GM12878 (cell line): ENCODE data around the gene FLOT1. TPM values are rescaled to one million over a fixed set of nuclear protein-coding genes. Genes with fewer than 3 reads are reported as not detected.

ENCODE experiments used
- ATAC-seq: fragments of 200-7000 bp; cut with Tn5 transposase; 3 replicates; pipeline ENCODE4 v1.9.1; 2020; ENCODE audit warnings: mild to moderate bottlenecking, moderate library complexity
- BruUV-seq: library from RNA; stranded (reverse); fragments of 400-500 nt; replicated peaks from 2 replicates; lab custom pipeline; 2021; lab: Mats Ljungman, UMichigan
- CTCF ChIA-PET: fragments of 300-600 bp; sonication (Branson Sonifier 250); formaldehyde crosslinking; extraction: SDS; loops from one replicate; lab custom pipeline; 2021; ENCODE audit warnings: inconsistent platforms; lab: Yijun Ruan, JAX
- POLR2A ChIA-PET: fragments of 350-600 bp; formaldehyde crosslinking; extraction: SDS; loops from one replicate; lab custom pipeline; 2021; ENCODE audit warnings: inconsistent platforms; lab: Charles Lee
- RAD21 ChIA-PET: fragments of 300-600 bp; sonication (Branson Sonifier 250); formaldehyde crosslinking; loops from one replicate; lab custom pipeline; 2023; ENCODE audit warnings: antibody characterized with exemption; ENCODE audit not compliant: unreplicated experiment; lab: Charles Lee
- SMC1A ChIA-PET: fragments of 300-600 bp; sonication (Branson Sonifier 250); formaldehyde crosslinking; loops from one replicate; lab custom pipeline; 2023; ENCODE audit not compliant: unreplicated experiment, uncharacterized antibody; lab: Charles Lee
- DNase-seq: peaks from one replicate; pipeline ENCODE4 v3.0.0-alpha.2; 2011; ENCODE audit warnings: low read depth, low spot score
- FAIRE-seq: peaks from 3 replicates; lab custom pipeline; 2011; peaks lifted over from hg19 to GRCh38; lab: Jason Lieb, UNC
- H2AFZ ChIP-seq: 2 replicates; pipeline ENCODE4 v1.6.0; 2011; ENCODE audit warnings: low read depth, low read length, control low read depth; ENCODE audit not compliant: control insufficient read depth
- H3K27ac ChIP-seq: 2 replicates; pipeline ENCODE4 v1.5.1; 2011; ENCODE audit warnings: control low read depth; ENCODE audit not compliant: control insufficient read depth, insufficient read depth
- H3K27me3 ChIP-seq, 2 experiments: replicated peaks in 1 of 2; 2 replicates each; pipeline versions ENCODE4 v1.6.0 to v1.6.1; 2011; ENCODE audit warnings: low read length in 1 of 2; ENCODE audit not compliant: control insufficient read depth in 2 of 2, insufficient read depth in 2 of 2
- H3K36me3 ChIP-seq, 2 experiments: 2 replicates each; pipeline ENCODE4 v1.5.1; 2011; ENCODE audit warnings: low read length in 1 of 2; ENCODE audit not compliant: control insufficient read depth in 2 of 2, insufficient read depth in 2 of 2
- H3K4me1 ChIP-seq: 2 replicates; pipeline ENCODE4 v1.6.1; 2011; ENCODE audit warnings: mild to moderate bottlenecking, low read length, moderate library complexity, mixed read lengths; ENCODE audit not compliant: control insufficient read depth, insufficient read depth
- H3K4me2 ChIP-seq: 2 replicates; pipeline ENCODE4 v1.6.0; 2011; ENCODE audit warnings: control low read depth; ENCODE audit not compliant: control insufficient read depth, insufficient read depth
- H3K4me3 ChIP-seq: fragments of 200-600 bp; sonication (generic); 2 replicates; pipeline ENCODE4 v1.5.1; 2016
- H3K79me2 ChIP-seq: 2 replicates; pipeline ENCODE4 v1.6.0; 2011; ENCODE audit warnings: low read length; ENCODE audit not compliant: control insufficient read depth, insufficient read depth
- H3K9ac ChIP-seq: 2 replicates; pipeline ENCODE4 v1.8.0; 2011; ENCODE audit warnings: low read length, control low read depth, mixed read lengths; ENCODE audit not compliant: control insufficient read depth, insufficient read depth
- H3K9me3 ChIP-seq: replicated peaks from 3 replicates; pipeline ENCODE4 v1.5.1; 2011; ENCODE audit warnings: mild to moderate bottlenecking, low read length; ENCODE audit not compliant: control insufficient read depth, insufficient read depth
- H4K20me1 ChIP-seq: 2 replicates; pipeline ENCODE4 v1.6.0; 2011; ENCODE audit not compliant: control insufficient read depth, insufficient read depth
- EP300 ChIP-seq, 2 experiments: fragments of 150-350 bp in 1 of 2; IDR thresholded peaks; 2 replicates each; pipeline ENCODE4 v1.6.1; 2011 to 2012; ENCODE audit warnings: low read depth in 2 of 2, low read length in 2 of 2, borderline replicate concordance in 1 of 2, improper control_type of control experiment in 1 of 2, inconsistent platforms in 1 of 2; ENCODE audit not compliant: control insufficient read depth in 1 of 2
- MLLT1 ChIP-seq: fragments of 450-650 bp; IDR thresholded peaks from 2 replicates; pipeline ENCODE4 v1.6.1; 2016; ENCODE audit warnings: mild to moderate bottlenecking
- MTA3 ChIP-seq: IDR thresholded peaks from 2 replicates; pipeline ENCODE4 v1.6.1; 2012; ENCODE audit warnings: low read length, inconsistent platforms, borderline replicate concordance
- NR2F1 ChIP-seq: fragments of 450-650 bp; conservative IDR thresholded peaks from 2 replicates; pipeline ENCODE4 v1.6.1; 2017; ENCODE audit warnings: mild to moderate bottlenecking
- SP1 ChIP-seq: IDR thresholded peaks from one replicate; pipeline ENCODE4 v1.6.1; 2011; ENCODE audit warnings: low read depth, low read length
- YY1 ChIP-seq: IDR thresholded peaks from 2 replicates; pipeline ENCODE4 v1.6.1; 2011; ENCODE audit warnings: low read depth, mild to moderate bottlenecking, low read length
- WGBS: methylation state at CpG from one replicate; pipeline ENCODE4 v1.1.6; 2016; ENCODE audit warnings: low lambda C conversion rate; ENCODE audit not compliant: insufficient replicate concordance, insufficient coverage; ENCODE audit errors: missing lambda C conversion rate; 5-methylcytosine and 5-hydroxymethylcytosine counted together
- in situ Hi-C: fragments of 300-500 bp; cut with MboI; formaldehyde crosslinking; loops from 9 replicates; pipeline ENCODE4 v1.14.3; 2018; ENCODE audit warnings: mixed read lengths
- intact Hi-C: fragments of 100-400 bp; cut with micrococcal nuclease; formaldehyde crosslinking; loops from one replicate; pipeline ENCODE4 v1.14.2; 2022; ENCODE audit not compliant: unreplicated experiment
- polyA plus RNA-seq, 11 experiments: library from polyadenylated mRNA; depleted of rRNA in 4 of 11; unstranded in 6 of 11; stranded (reverse) in 5 of 11; fragments of >200 nt; fragmentation: Nextera tagmentation in 4 of 11; fragmentation: Illumina TruSeq in 1 of 11; extraction: Ambion mirVana in 4 of 11; extraction: Trizol in 1 of 11; gene quantifications; 1 replicate in 1 of 11; 2 replicates in 10 of 11; pipeline versions ENCODE4 v1.2.1 to v1.2.3, GENCODE V29; 2011 to 2016; ENCODE audit warnings: inconsistent platforms in 2 of 11, missing spikeins in 2 of 11, low read depth in 1 of 11
- total RNA-seq, 4 experiments: library from RNA; depleted of rRNA in 3 of 4; stranded (reverse); fragments of >200 nt in 3 of 4; fragmentation: Illumina TruSeq in 1 of 4; extraction: Trizol in 1 of 4; gene quantifications; 2 replicates each; pipeline versions ENCODE4 v1.2.1 to v1.2.3, GENCODE V29; 2013 to 2021
- TF ChIP-seq, protein P1 (sequence below): fragments of 450-650 bp; IDR thresholded peaks from 2 replicates; pipeline ENCODE4 v1.6.1; 2017; ENCODE audit warnings: mild to moderate bottlenecking

FLOT1 gene
- total and polyA plus RNA-seq, 10 of the 15 experiments (the other 5 are each of a cell fraction or from before 2014, with no cell fraction given) = 12.3 to 153 (median 112) TPM

DNA sequence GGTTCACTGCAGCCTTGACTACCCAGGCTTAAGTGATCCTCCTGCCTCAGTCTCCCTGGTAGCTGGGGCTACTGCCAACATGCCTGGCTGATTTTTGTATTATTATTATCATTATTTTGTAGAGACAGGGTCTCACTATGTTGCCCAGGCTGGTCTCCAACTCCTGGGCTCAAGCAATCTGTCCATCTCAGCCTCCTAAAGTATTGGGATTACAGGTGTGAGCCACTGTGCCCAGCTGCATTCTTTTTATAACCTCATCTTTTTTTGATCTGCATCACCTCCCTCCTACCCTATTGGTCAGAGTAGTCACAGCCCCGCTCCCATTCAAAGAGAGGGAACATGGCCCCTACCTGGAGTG is 25.4 kb upstream of the FLOT1 start:
- H3K36me3 ChIP-seq = no peaks in the 10 kb centered on the region
- intact Hi-C loops (no loop called here), in situ Hi-C loops (no loop called here)
- H3K9ac ChIP-seq = no peak overlapping the region
- H3K9me3 ChIP-seq = no peaks in the 10 kb centered on the region; the same call in 2 of the 3 replicates
- CTCF ChIA-PET = interaction anchor here (0.6 to 5.0 kb wide), 12 partner anchors 9 to 59 kb away, joined by 3 to 39 read pairs (median 5); no protein-coding TSS in a partner anchor
- peaks cover 33% of the 10 kb centered on the region for H3K4me1 ChIP-seq
- H3K27ac ChIP-seq = no peak overlapping the region; the same call in 1 of the 2 replicates
- WGBS = 0% methylated on average over 1 of the region's 1 CpG
- FAIRE-seq (no peak), DNase-seq (no peak), ATAC-seq (no peak)
- H3K4me3 ChIP-seq = no peak overlapping the region
- RAD21 ChIA-PET = interaction anchor here (0.5 to 7.4 kb wide), 15 partner anchors 9 to 146 kb away, joined by 3 to 98 read pairs (median 10); partner anchors contain the start of gene VARS2
- no TSS peak for BruUV-seq
- H3K79me2 ChIP-seq = no peaks in the 10 kb centered on the region
- SMC1A ChIA-PET = interaction anchor here (0.7 to 9.7 kb wide), 15 partner anchors 8 to 115 kb away, joined by 4 to 217 read pairs (median 9); partner anchors contain the start of genes FLOT1 and IER3
- H2AFZ ChIP-seq = no peak overlapping the region
- POLR2A ChIA-PET = interaction anchor here (1.2 to 6.2 kb wide), 11 partner anchors 9 to 55 kb away, joined by 3 to 89 read pairs (median 7); partner anchors contain the start of genes FLOT1 and IER3
- no peak overlapping the region for H3K4me2 ChIP-seq
- no peak for TF ChIP-seq MTA3
- TF ChIP-seq NR2F1 = peak; percentile 9; the same call in 1 of the 2 replicates
- TF ChIP-seq MLLT1 = peak; percentile 9; the same call in 1 of the 2 replicates
- 0 out of 2 replicates have a peak, but pooled peaks have one; percentile 3 for TF ChIP-seq YY1
- TF ChIP-seq, protein P1, sequence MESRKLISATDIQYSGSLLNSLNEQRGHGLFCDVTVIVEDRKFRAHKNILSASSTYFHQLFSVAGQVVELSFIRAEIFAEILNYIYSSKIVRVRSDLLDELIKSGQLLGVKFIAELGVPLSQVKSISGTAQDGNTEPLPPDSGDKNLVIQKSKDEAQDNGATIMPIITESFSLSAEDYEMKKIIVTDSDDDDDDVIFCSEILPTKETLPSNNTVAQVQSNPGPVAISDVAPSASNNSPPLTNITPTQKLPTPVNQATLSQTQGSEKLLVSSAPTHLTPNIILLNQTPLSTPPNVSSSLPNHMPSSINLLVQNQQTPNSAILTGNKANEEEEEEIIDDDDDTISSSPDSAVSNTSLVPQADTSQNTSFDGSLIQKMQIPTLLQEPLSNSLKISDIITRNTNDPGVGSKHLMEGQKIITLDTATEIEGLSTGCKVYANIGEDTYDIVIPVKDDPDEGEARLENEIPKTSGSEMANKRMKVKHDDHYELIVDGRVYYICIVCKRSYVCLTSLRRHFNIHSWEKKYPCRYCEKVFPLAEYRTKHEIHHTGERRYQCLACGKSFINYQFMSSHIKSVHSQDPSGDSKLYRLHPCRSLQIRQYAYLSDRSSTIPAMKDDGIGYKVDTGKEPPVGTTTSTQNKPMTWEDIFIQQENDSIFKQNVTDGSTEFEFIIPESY = no peak
- peak; percentile 3 for TF ChIP-seq SP1
- TF ChIP-seq EP300 (IDR thresholded peaks at IDR 0.05; ENCODE audit: borderline replicate concordance in 1 of 2, control insufficient read depth in 1 of 2, low read depth in 2 of 2, low read length in 2 of 2) = peak in 1 of 2 experiments; percentile 4; a peak in 1 of 4 replicates
- no peaks in the 10 kb centered on the region for H3K27me3 ChIP-seq
- H4K20me1 ChIP-seq = no peaks in the 10 kb centered on the region
